Stimulated activated CD4-positive, alpha-beta T cell treated with anti-CD3 and anti-CD28 coated beads, Interleukin-4, amount 100 ng/mL, for 24 hours (primary cell): ENCODE data around the gene SUGCT.

Experiments used
- DNase-seq: peaks from one replicate; pipeline ENCODE4 v3.0.0-alpha.2; 2020

Gene SUGCT

GRCh38 chr7:40753455-40753854 is 618.6 kb downstream of the SUGCT start:
- no peak for DNase-seq

- DNase-seq = no peak
Observed at GRCh38 chr7:40755438-40755837, 620.6 kb downstream of the SUGCT start.

GRCh38 chr7:40757109-40757508 is 622.3 kb downstream of the SUGCT start:
- no peak for DNase-seq

GRCh38 chr7:40758590-40758989 is 623.8 kb downstream of the SUGCT start:
- DNase-seq = no peak

- DNase-seq = no peak
Observed at GRCh38 chr7:40760293-40760964, 625.6 kb downstream of the SUGCT start.

GRCh38 chr7:40760987-40761386 is 626.2 kb downstream of the SUGCT start:
- DNase-seq = no peak

- DNase-seq = no peak
Observed at GRCh38 chr7:40761762-40762560, 627.2 kb downstream of the SUGCT start.

- no peak for DNase-seq
Observed at GRCh38 chr7:40763319-40764287, 628.8 kb downstream of the SUGCT start.

- DNase-seq = no peak
Observed at GRCh38 chr7:40765639-40766038, 630.8 kb downstream of the SUGCT start.

GRCh38 chr7:40772096-40772495 is 637.3 kb downstream of the SUGCT start:
- DNase-seq = no peak

- DNase-seq = no peak
Observed at GRCh38 chr7:40773656-40774055, 638.9 kb downstream of the SUGCT start.

GRCh38 chr7:40775877-40776276 is 641.1 kb downstream of the SUGCT start:
- DNase-seq = no peak

GRCh38 chr7:40777730-40778312 is 643.0 kb downstream of the SUGCT start:
- no peak for DNase-seq

- no peak for DNase-seq
Observed at GRCh38 chr7:40780460-40780859, 645.7 kb downstream of the SUGCT start.

- DNase-seq = no peak
Observed at GRCh38 chr7:40782836-40783235, 648.0 kb downstream of the SUGCT start.

- DNase-seq = no peak
Observed at GRCh38 chr7:40784176-40784575, 649.4 kb downstream of the SUGCT start.

GRCh38 chr7:40786909-40787308 is 652.1 kb downstream of the SUGCT start:
- no peak for DNase-seq

- no peak for DNase-seq
Observed at GRCh38 chr7:40793132-40793531, 658.3 kb downstream of the SUGCT start.

- no peak for DNase-seq
Observed at GRCh38 chr7:40795607-40796006, 660.8 kb downstream of the SUGCT start.

GRCh38 chr7:40796723-40797122 is 661.9 kb downstream of the SUGCT start:
- DNase-seq = no peak

GRCh38 chr7:40798613-40799012 is 663.8 kb downstream of the SUGCT start:
- DNase-seq = no peak

- DNase-seq = no peak
Observed at GRCh38 chr7:40799493-40800403, 664.9 kb downstream of the SUGCT start.
